Hematopoietic multipotent progenitor cell treated with erythropoietin and hydrocortisone succinate and interleukin-3 and kit ligand, for 15 days (in vitro differentiated cells): ENCODE measurements around the gene RETREG3.
A peak's percentile ranks its signal among the peaks of the same experiment; 100 is the strongest.
"Not testable (repeated sequence)": the region's sequence is repeated elsewhere in the genome, so short reads cannot be mapped to it uniquely, and the experiment has no call there.

Source experiments
- DNase-seq: peaks from one replicate; pipeline ENCODE4 v3.0.0-alpha.2; 2015; ENCODE audit warnings: low spot score

Gene RETREG3

GRCh38 chr17:42573095-42573494, 36.1 kb downstream of the RETREG3 start:
- no peak for DNase-seq

- DNase-seq = no peak
Measured at GRCh38 chr17:42571435-42572225, 37.5 kb downstream of the RETREG3 start.

- DNase-seq = no peak
Measured at GRCh38 chr17:42568341-42569111, 40.6 kb downstream of the RETREG3 start.

DNA sequence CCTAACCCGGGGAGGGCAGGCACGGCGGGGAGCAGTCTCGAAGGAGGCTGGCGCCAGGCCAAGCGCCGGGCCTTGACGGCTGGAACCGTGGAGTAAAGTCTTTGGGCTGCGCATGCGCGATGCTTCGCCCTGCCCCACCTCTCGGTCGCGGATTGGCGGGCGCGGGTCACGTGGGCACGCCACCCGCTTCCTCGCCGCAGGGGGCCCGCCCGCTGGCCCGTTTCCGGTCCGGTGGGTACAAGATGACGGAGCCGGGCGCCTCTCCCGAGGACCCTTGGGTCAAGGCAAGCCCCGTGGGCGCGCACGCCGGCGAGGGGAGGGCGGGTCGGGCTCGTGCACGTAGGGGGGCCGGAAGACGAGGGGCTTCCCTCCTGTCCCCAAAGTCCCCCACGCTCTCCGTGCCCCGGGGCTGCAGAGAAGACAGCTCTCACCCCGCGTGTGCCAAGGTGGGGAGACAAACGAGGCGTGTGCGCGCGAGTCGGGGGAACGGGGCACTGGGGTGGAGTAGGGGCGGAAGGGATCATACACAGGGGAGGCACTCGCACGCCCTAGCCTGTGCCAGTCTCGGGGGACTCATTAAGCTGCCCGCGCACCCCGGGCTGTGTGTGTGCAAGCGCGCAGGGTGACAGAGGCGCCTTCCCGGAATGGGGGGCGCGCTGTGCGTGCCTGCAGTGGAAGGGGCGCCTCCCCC, 42.1 kb downstream of the RETREG3 start, which contains the start of gene MLX:
MLX (plus strand) TSS at position 218 of the 691 bp plus-strand sequence; CDS start at position 243, 25 bp downstream.
- DNase-seq = peak; percentile 97

GRCh38 chr17:42566215-42566882, 42.8 kb downstream of the RETREG3 start:
- peak; percentile 14 for DNase-seq

GRCh38 chr17:42565523-42566214, 43.5 kb downstream of the RETREG3 start:
- no peak for DNase-seq

GRCh38 chr17:42564815-42565522, 44.2 kb downstream of the RETREG3 start:
- DNase-seq = no peak

DNA sequence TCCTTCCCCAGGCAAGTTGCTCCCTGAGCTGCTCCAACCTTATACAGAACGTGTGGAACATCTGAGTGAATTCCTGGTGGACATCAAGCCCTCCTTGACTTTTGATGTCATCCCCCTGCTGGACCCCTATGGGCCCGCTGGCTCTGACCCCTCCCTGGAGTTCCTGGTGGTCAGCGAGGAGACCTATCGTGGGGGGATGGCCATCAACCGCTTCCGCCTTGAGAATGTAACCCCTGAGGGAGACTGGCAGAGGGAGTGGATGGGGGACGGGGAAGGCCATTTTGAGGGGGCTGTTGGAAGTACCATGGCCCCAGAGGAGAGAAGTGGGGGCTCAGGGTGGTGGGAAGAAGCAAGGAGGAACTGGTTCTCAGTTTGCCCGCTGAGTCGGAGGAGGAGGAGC, 45.2 kb downstream of the RETREG3 start:
- DNase-seq = no peak

DNA sequence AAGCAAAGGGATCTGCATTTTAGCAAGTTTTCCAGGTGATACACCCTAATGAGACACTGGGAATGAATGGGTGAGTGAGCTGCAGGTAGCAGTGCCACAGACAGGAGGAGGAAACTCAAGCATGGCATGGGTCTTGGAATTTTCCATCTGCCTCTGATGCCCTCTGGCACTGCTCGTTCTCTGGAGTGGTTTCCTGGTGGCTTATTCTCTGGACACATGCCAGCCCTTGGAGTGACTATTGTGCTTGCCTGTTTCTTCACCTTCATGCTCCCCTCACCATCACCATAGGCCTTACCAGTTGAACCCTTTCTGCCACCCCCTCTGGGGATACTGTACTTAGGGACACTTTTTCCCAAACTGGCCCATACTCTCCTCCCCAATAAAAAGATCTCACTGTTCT, 45.6 kb downstream of the RETREG3 start:
- no peak for DNase-seq

DNA sequence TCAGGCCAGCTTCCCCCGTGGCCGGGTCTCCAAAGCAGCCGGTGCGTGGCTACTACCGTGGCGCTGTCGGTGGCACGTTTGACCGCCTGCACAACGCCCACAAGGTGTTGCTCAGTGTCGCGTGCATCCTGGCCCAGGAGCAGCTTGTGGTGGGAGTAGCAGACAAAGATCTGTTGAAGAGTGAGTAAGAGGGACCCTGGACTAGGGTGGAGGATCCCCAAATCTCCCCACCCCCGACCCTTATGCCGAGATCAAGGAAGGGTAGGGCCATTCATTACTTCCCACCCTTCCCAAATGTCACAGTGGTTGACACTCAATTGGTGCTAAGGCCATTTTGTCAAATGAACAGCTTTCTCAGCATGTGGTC, 46.0 kb downstream of the RETREG3 start:
- DNase-seq = no peak

DNA sequence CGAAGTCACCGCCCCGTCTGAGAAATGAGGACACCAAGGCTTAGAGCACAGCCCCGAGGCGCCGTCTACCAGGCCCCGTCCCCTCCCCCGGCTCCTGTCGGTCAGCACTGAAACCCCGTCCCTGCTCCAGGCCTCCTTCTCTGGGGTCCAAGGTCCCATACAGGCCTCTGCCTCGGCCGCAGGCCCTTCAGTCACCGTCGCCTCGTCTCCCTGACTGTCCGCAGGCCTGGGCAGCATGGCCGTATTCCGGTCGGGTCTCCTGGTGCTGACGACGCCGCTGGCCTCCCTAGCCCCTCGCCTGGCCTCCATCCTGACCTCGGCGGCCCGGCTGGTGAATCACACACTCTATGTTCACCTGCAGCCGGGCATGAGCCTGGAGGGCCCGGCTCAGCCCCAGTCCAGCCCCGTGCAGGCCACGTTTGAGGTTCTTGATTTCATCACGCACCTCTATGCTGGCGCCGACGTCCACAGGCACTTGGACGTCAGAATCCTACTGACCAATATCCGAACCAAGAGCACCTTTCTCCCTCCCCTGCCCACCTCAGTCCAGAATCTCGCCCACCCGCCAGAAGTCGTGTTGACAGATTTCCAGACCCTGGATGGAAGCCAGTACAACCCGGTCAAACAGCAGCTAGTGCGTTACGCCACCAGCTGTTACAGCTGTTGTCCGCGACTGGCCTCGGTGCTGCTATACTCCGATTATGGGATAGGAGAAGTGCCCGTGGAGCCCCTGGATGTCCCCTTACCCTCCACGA, 46.6 kb downstream of the RETREG3 start:
- no peak for DNase-seq

DNA sequence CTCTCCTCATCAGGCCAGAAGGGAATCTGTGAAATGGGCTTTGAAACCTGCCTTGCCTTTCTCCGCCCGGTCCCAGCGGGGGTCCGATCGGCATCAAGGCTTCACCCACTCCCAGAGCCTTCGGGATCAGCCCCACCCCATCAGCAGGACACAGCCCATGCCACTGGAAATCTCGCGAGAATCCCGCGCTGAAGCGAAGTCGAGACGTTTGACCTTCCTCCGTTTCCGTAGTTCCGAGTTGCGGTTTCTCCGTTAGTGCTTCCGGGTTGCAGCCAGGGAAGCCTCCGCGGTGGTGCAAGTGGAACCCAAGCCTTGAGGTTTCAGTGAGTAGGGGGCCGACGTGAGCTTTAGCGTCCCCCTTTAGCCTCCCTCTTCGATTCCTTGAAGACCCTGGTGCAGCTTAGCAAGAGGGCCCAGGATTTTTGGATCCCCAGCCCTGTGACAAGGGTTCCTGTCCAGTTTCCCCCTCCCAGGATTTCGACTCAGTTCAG, 47.2 kb downstream of the RETREG3 start, which contains the start of gene COASY:
COASY (plus strand) TSS at position 252 of the 491 bp plus-strand sequence. CDS start 475 bp downstream, outside the sequence.
- peak; percentile 95 for DNase-seq

GRCh38 chr17:42560246-42560645, 48.9 kb downstream of the RETREG3 start:
- no peak for DNase-seq

DNA sequence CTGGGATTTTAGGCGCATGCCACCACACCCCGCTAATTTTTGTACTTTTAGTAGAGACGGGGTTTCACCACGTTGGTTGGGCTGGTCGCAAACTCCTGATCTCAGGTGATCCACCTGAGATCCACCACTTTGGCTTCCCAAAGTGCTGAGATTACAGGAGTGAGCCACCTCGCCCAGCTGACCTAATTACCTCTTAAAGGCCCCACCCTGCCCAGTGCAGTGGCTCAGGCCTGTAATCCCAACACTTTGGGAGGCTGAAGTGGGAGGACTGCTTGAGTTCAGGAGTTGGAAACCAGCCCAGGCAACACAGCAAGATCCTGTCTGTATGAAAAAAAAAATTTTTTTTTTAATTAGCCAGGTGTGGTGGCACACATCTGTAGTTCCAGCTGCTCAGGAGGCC, 50.1 kb downstream of the RETREG3 start:
- DNase-seq = no peak

- not testable (repeated sequence) for DNase-seq
Measured at GRCh38 chr17:42555961-42556617, 53.1 kb downstream of the RETREG3 start.

DNA sequence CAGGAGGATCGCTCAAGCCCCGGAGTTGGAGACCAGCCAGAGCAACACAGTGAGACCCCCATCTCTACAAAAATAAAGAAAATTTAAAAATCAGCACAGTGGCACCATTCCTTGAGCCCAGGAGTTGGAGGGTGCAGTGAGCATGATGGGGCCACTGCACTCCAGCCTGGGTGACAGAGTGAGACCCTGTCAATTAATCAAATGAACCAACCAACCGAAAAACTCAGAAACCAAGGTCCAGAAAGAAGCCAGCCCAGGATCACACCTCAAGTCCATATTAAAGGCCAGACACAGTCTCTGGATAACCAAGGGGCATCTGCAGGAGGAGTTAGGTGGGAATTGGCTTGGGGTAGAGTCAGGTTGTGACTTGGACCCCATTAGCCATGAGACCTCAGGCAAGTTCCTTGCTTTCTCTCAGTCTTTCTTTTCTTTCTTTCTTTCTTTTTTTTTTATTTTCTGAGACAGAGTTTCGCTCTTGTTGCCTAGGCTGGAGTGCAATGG, 54.0 kb downstream of the RETREG3 start:
- no peak for DNase-seq

DNA sequence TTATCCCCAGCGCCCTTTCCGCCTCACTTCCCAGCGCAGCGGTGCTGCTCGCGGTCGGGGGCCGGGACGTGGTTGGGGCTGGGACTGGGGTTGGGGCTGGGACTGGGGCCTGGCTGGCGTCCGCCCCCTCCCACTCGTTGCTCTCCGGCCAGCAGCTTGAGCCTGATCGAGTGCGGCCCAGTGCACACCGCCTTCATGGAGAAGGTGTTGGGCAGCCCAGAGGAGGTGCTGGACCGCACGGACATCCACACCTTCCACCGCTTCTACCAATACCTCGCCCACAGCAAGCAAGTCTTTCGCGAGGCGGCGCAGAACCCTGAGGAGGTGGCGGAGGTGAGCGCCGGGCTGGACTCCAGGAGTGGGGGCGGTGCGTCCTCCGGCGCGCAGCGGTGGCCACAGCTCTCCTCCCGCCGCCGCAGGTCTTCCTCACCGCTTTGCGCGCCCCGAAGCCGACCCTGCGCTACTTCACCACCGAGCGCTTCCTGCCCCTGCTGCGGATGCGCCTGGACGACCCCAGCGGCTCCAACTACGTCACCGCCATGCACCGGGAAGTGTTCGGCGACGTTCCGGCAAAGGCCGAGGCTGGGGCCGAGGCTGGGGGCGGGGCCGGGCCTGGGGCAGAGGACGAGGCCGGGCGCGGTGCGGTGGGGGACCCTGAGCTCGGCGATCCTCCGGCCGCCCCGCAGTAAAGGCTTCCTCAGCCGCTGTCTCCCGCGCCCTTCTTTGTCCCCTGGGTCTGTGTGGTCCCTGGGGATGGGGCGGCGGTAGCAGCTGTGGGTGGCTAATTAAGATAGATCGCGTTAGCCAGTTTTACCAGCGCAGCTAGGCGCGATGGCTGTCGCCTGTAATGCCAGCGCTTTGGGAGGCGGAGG, 54.7 kb downstream of the RETREG3 start:
- no peak for DNase-seq

GRCh38 chr17:42553866-42554249, 55.3 kb downstream of the RETREG3 start:
- no peak for DNase-seq
